Left renal pelvis (tissue), 4 donors: Measurements from ENCODE around the gene VPS26A. TPM values are rescaled to one million over a fixed set of nuclear protein-coding genes. Genes with fewer than 3 reads are reported as not detected.
"Not testable (repeated sequence)": the region's sequence is repeated elsewhere in the genome, so short reads cannot be mapped to it uniquely, and the experiment has no call there.

Source experiments
- DNase-seq, 4 donors: peaks; one replicate each; pipeline ENCODE4 v3.0.0-alpha.2; 2013; ENCODE audit warnings: low read depth in 4 of 4, low spot score in 3 of 4
- polyA plus RNA-seq, 4 donors: library from polyadenylated mRNA; unstranded; fragments of 120-200 nt; gene quantifications; one replicate each; pipeline ENCODE4 v1.2.1, GENCODE V29; 2013; ENCODE audit not compliant: insufficient read length in 4 of 4

VPS26A gene
- polyA plus RNA-seq, 4 donors: 65.7 to 110 (median 87.0) TPM

GRCh38 chr10:69172241-69172982 lies 48.4 kb downstream of the VPS26A start:
- no peak for DNase-seq

- not testable (repeated sequence) for DNase-seq
Observed at GRCh38 chr10:69175326-69175725, 51.3 kb downstream of the VPS26A start.

GRCh38 chr10:69176823-69177222 lies 52.8 kb downstream of the VPS26A start:
- DNase-seq: no peak

GRCh38 chr10:69179089-69179742 lies 55.2 kb downstream of the VPS26A start:
- no peak for DNase-seq

GRCh38 chr10:69179743-69180524 lies 56.0 kb downstream of the VPS26A start, which contains the start of gene SUPV3L1:
TSS of gene SUPV3L1 (plus strand) at chr10:69180234. CDS start at chr10:69180292, 58 bp downstream.
- DNase-seq: peak; percentile 89 to 91 (median 90)

- no peak for DNase-seq
Observed at GRCh38 chr10:69180525-69181204, 56.7 kb downstream of the VPS26A start.

- DNase-seq: no peak
Observed at GRCh38 chr10:69181433-69181832, 57.5 kb downstream of the VPS26A start.

GRCh38 chr10:69182005-69182404 lies 58.0 kb downstream of the VPS26A start:
- DNase-seq: no peak

- no peak for DNase-seq
Observed at GRCh38 chr10:69186524-69186923, 62.5 kb downstream of the VPS26A start.

GRCh38 chr10:69201045-69201444 lies 77.1 kb downstream of the VPS26A start:
- DNase-seq: no peak

GRCh38 chr10:69202332-69202731 lies 78.4 kb downstream of the VPS26A start:
- no peak for DNase-seq

GRCh38 chr10:69208761-69209160 lies 84.8 kb downstream of the VPS26A start:
- DNase-seq: no peak

GRCh38 chr10:69209787-69210484 lies 86.0 kb downstream of the VPS26A start:
- no peak for DNase-seq

GRCh38 chr10:69211104-69211503 lies 87.1 kb downstream of the VPS26A start:
- DNase-seq: no peak

GRCh38 chr10:69211524-69211923 lies 87.5 kb downstream of the VPS26A start:
- DNase-seq: no peak

- no peak for DNase-seq
Observed at GRCh38 chr10:69213591-69214311, 89.8 kb downstream of the VPS26A start.

- DNase-seq: no peak
Observed at GRCh38 chr10:69214666-69215131, 90.7 kb downstream of the VPS26A start.

- DNase-seq: no peak
Observed at GRCh38 chr10:69215405-69216171, 91.6 kb downstream of the VPS26A start.
